Activated CD4-positive, CD25-positive, alpha-beta regulatory T cell treated with anti-CD3 and anti-CD28 coated beads, Interleukin-2, amount 50 U/mL, for 16 hours (primary cell): ENCODE measurements around the gene AK8.
"Not testable (repeated sequence)": the region's sequence is repeated elsewhere in the genome, so short reads cannot be mapped to it uniquely, and the experiment has no call there.

Experiments used
- DNase-seq: peaks from one replicate; pipeline ENCODE4 v3.0.0-alpha.2; 2020; ENCODE audit warnings: low read depth, low spot score

AK8 gene

GRCh38 chr9:132717326-132717945 is 160.6 kb downstream of the AK8 start:
- no peak for DNase-seq

- no peak for DNase-seq
Observed at GRCh38 chr9:132716007-132716406, 162.1 kb downstream of the AK8 start.

GRCh38 chr9:132712753-132713152 is 165.3 kb downstream of the AK8 start:
- DNase-seq, result no peak

- no peak for DNase-seq
Observed at GRCh38 chr9:132711846-132712245, 166.2 kb downstream of the AK8 start.

- not testable (repeated sequence) for DNase-seq
Observed at GRCh38 chr9:132711152-132711551, 166.9 kb downstream of the AK8 start.

- no peak for DNase-seq
Observed at GRCh38 chr9:132710333-132710732, 167.8 kb downstream of the AK8 start.

- no peak for DNase-seq
Observed at GRCh38 chr9:132708769-132709430, 169.2 kb downstream of the AK8 start.

GRCh38 chr9:132708239-132708638 is 169.8 kb downstream of the AK8 start:
- no peak for DNase-seq

GRCh38 chr9:132703336-132703735 is 174.7 kb downstream of the AK8 start:
- DNase-seq, result no peak

GRCh38 chr9:132702254-132702653 is 175.8 kb downstream of the AK8 start:
- no peak for DNase-seq

GRCh38 chr9:132699956-132700355 is 178.1 kb downstream of the AK8 start:
- DNase-seq, result no peak

- DNase-seq, result no peak
Observed at GRCh38 chr9:132698989-132699388, 179.1 kb downstream of the AK8 start.

- DNase-seq, result no peak
Observed at GRCh38 chr9:132697230-132697629, 180.9 kb downstream of the AK8 start.

- no peak for DNase-seq
Observed at GRCh38 chr9:132694144-132694543, 183.9 kb downstream of the AK8 start.

GRCh38 chr9:132690696-132691095 is 187.4 kb downstream of the AK8 start:
- no peak for DNase-seq

- DNase-seq, result no peak
Observed at GRCh38 chr9:132683873-132684272, 194.2 kb downstream of the AK8 start.

GRCh38 chr9:132681561-132681960 is 196.5 kb downstream of the AK8 start:
- DNase-seq, result no peak

GRCh38 chr9:132679946-132680625 is 198.0 kb downstream of the AK8 start:
- DNase-seq, result no peak

- no peak for DNase-seq
Observed at GRCh38 chr9:132677976-132678375, 200.1 kb downstream of the AK8 start.
